Lung (tissue), 12 donors: ENCODE results near the gene ASPDH. TPM values are rescaled to one million over a fixed set of nuclear protein-coding genes. Genes with fewer than 3 reads are reported as not detected.
A peak's percentile ranks its signal among the peaks of the same experiment; 100 is the strongest.

Experiments used
- ATAC-seq: fragments of 200-7000 bp; cut with Tn5 transposase; one replicate; pipeline ENCODE4 v1.9.1; 2020; ENCODE audit warnings: moderate number of reproducible peaks; ENCODE audit not compliant: insufficient read depth, low FRiP score
- DNase-seq, 3 donors: peaks; one replicate each; pipeline ENCODE4 v3.0.0-alpha.2; 2013 to 2017
- H3K27ac ChIP-seq, 2 donors: one replicate each; pipeline ENCODE4 v1.5.1; 2013; ENCODE audit warnings: mild to moderate bottlenecking in 2 of 2, moderate library complexity in 2 of 2, control low read depth in 1 of 2, inconsistent platforms in 1 of 2, low read depth in 1 of 2, low read length in 1 of 2
- H3K27me3 ChIP-seq, 3 donors: one replicate each; pipeline ENCODE4 v1.5.1; 2013; ENCODE audit warnings: low read length in 2 of 3; ENCODE audit not compliant: control insufficient read depth in 3 of 3, insufficient read depth in 3 of 3
- H3K36me3 ChIP-seq, 4 donors: one replicate each; pipeline ENCODE4 v1.5.1; 2013; ENCODE audit warnings: low read length in 4 of 4, mild to moderate bottlenecking in 1 of 4, moderate library complexity in 1 of 4; ENCODE audit not compliant: control insufficient read depth in 4 of 4, insufficient read depth in 4 of 4
- H3K4me1 ChIP-seq, 5 donors: one replicate each; pipeline ENCODE4 v1.5.1; 2013; ENCODE audit warnings: low read length in 5 of 5, mild to moderate bottlenecking in 2 of 5, moderate library complexity in 1 of 5; ENCODE audit not compliant: control insufficient read depth in 5 of 5, insufficient read depth in 5 of 5
- H3K4me3 ChIP-seq: one replicate; pipeline ENCODE4 v1.5.1; 2013; ENCODE audit warnings: mild to moderate bottlenecking, control low read depth, moderate library complexity
- H3K9ac ChIP-seq, 2 donors: one replicate each; pipeline ENCODE4 v1.5.1; 2013; ENCODE audit warnings: low read length in 2 of 2, control low read depth in 1 of 2; ENCODE audit not compliant: insufficient read depth in 1 of 2
- H3K9me3 ChIP-seq, 4 donors: one replicate each; pipeline ENCODE4 v1.5.1; 2013; ENCODE audit warnings: low read length in 3 of 4, mild to moderate bottlenecking in 1 of 4, moderate library complexity in 1 of 4; ENCODE audit not compliant: control insufficient read depth in 4 of 4, insufficient read depth in 3 of 4
- CTCF ChIP-seq: IDR thresholded peaks from 2 replicates; pipeline ENCODE4 v1.5.1; 2012; ENCODE audit warnings: mild to moderate bottlenecking; ENCODE audit errors: control extremely low read depth, extremely low read depth
- WGBS, 2 donors: extraction: QIAGEN DNeasy Blood & Tissue Kit; methylation state at CpG; one replicate each; pipeline ENCODE4 v1.1.7; 2013; 5-methylcytosine and 5-hydroxymethylcytosine counted together
- polyA plus RNA-seq, 2 donors: library from polyadenylated mRNA; stranded (reverse); fragments of 200-250 nt; gene quantifications; one replicate each; pipeline ENCODE4 v1.2.1, GENCODE V29; 2013
- total RNA-seq, 2 donors: library from RNA; depleted of rRNA in 1 of 2; stranded (reverse); fragments of >200 nt in 1 of 2; gene quantifications; one replicate each; pipeline ENCODE4 v1.2.1, GENCODE V29; 2014 to 2021
- donor health status: control.
- donor health status: control.
- donor health status: Bipolar disorder and iron deficiency.
- donor health status: healthy.
- donor health status: DM: yes; HTN: yes; CAD: no.

Gene ASPDH
- total and polyA plus RNA-seq, 4 donors: not detected

DNA sequence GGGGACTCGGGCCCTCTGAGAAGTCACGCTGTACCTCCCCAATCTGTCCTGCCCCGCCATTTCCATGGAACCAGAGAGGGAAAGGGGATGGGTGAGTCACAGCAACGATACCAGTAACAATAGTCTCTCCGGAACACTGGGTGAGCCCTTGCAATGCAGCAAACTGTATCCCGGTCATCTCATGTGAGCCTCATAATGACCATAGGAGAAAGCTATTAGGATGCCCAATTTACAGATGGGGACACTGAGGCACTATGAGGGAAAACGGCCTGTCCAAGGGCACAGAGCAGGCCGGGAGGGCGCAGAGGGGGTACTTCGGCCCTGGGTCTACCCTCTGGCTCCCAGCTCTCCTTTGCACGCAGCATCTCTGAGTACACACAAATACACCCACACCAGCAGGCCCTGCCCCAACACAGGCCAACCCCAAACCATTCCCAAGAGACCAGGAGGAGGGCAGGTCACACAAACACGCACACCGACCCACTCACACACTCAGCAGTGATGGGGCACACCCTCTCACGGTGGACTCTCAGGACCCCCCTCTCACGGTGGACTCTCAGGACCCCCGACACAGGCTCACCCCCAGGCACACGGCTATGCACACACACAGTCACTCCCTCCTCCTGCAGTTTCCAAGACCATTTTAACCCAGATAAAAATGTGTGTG is 36.3 kb upstream of the ASPDH start:
- H3K27ac ChIP-seq: no peak overlapping the region
- H3K27me3 ChIP-seq: peaks cover 0 to 25% (median 3%) of the 10 kb centered on the region in 3 donors
- DNase-seq: no peak
- H3K9me3 ChIP-seq: peaks cover 0 to 4% (median 0%) of the 10 kb centered on the region in 4 donors
- no peak for TF ChIP-seq CTCF
- H3K4me1 ChIP-seq: peaks cover 0 to 21% (median 0%) of the 10 kb centered on the region in 5 donors
- 68 to 79% methylated on average over 17 of the region's 17 CpGs for WGBS, 2 donors
- no peaks in the 10 kb centered on the region for H3K36me3 ChIP-seq
- ATAC-seq: no peak
- H3K4me3 ChIP-seq: no peak overlapping the region
- H3K9ac ChIP-seq: peak overlapping the region in 1 of 2 donors; percentile 67

DNA sequence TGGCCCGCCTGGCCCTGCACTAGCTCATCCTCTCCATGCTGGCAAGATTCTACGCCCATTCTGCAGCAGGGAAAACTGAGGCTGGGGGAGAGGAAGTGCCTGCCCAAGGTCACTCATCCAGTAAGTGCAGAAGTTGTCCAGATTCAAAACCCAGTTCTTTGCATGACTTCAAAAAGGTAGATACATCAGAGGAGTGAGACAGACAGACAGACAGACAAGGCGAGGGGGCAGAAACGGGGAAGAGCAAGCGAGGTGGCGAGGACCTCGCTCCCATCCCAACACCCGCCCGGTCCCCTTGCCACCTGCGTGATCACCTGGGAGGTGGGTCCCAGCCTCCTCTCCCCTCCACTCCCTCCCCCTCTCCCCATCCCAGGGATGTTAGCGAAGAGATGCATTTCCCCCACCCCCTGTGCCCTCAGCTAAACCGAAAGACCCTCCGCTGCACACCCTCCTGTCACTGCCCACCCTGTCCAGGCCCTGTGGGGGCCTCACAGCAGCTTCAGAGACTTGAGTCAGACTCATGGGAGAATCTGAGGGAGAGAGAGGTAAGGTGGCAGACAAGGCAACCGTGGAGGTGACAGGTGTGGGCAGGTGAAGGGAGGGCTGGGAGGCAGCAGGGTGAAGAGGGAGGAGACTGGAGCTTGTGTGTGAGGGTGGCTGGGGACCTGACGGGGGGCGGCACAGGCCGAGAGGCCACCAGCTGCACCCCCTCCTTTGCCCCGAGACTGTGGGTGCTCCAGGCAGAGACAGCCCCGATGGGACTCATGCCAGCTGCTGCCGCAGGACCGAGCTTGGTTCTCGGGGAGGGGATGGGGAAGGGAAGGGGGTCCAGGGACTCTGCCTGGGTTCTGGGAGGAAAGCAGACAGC is 35.6 kb upstream of the ASPDH start:
- 75 to 78% methylated on average over 19 to 22 of the region's 22 CpGs for WGBS, 2 donors
- peaks cover 0 to 25% (median 3%) of the 10 kb centered on the region in 3 donors for H3K27me3 ChIP-seq

GRCh38 chr19:50548191-50549058 is 34.7 kb upstream of the ASPDH start:
- DNase-seq: no peak
- H3K27ac ChIP-seq: no peak overlapping the region
- no peak for ATAC-seq
- H3K4me3 ChIP-seq: no peak overlapping the region
- TF ChIP-seq CTCF: no peak
- no peak overlapping the region for H3K9ac ChIP-seq
- peaks cover 0 to 21% (median 0%) of the 10 kb centered on the region in 5 donors for H3K4me1 ChIP-seq
- H3K36me3 ChIP-seq: no peaks in the 10 kb centered on the region
- H3K27me3 ChIP-seq: peaks cover 0 to 25% (median 3%) of the 10 kb centered on the region in 3 donors
- WGBS, 2 donors: 73 to 80% methylated on average over 41 to 45 of the region's 45 CpGs
- peaks cover 0 to 4% (median 0%) of the 10 kb centered on the region in 4 donors for H3K9me3 ChIP-seq

More for the DNA sequence above, 35.6 kb upstream of the ASPDH start:
- Histone ChIP-seq H3K27ac (no peak overlapping the region), H3K4me3 (no peak overlapping the region), H3K9me3 (peaks cover 0 to 4% (median 0%) of the 10 kb centered on the region in 4 donors), H3K4me1 (peaks cover 0 to 21% (median 0%) of the 10 kb centered on the region in 5 donors), H3K9ac (no peak overlapping the region), H3K36me3 (no peaks in the 10 kb centered on the region)
- ATAC-seq (no peak), DNase-seq (no peak)
- TF ChIP-seq CTCF: no peak
